Pulmonary artery endothelial cell (primary cell): ENCODE data around the gene PIP4K2A. TPM values are rescaled to one million over a fixed set of nuclear protein-coding genes. Genes with fewer than 3 reads are reported as not detected.
"Not testable (repeated sequence)": the region's sequence is repeated elsewhere in the genome, so short reads cannot be mapped to it uniquely, and the experiment has no call there.

Experiments used
- DNase-seq: peaks from one replicate; pipeline ENCODE4 v3.0.0-alpha.2; 2011; ENCODE audit warnings: low read depth, low spot score
- total RNA-seq: library from RNA; depleted of rRNA; stranded (reverse); fragments of >200 nt; gene quantifications from 2 replicates; pipeline ENCODE4 v1.2.3, GENCODE V29; 2014

Gene PIP4K2A
- total RNA-seq, 1 donor from 2014 or later: 18.4 TPM

DNA sequence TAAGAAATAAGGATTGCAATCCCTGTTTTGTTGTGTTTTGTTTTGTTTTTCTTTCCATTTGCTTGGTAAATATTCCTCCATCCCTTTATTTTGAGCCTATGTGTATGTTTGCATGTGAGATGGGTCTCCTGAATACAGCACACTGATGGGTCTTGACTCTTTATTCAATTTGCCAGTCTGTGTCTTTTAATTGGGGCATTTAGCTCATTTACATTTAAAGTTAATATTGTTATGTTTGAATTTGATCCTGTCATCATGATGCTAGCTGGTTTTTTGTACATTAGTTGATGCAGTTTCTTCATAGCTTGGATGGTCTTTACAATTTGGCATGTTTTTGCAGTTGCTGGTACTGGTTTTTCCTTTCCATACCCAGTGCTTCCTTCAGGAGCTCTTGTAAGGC, 190.0 kb downstream of the PIP4K2A start:
- DNase-seq: not testable (repeated sequence)

GRCh38 chr10:22520645-22521044, 193.7 kb downstream of the PIP4K2A start:
- not testable (repeated sequence) for DNase-seq

DNA sequence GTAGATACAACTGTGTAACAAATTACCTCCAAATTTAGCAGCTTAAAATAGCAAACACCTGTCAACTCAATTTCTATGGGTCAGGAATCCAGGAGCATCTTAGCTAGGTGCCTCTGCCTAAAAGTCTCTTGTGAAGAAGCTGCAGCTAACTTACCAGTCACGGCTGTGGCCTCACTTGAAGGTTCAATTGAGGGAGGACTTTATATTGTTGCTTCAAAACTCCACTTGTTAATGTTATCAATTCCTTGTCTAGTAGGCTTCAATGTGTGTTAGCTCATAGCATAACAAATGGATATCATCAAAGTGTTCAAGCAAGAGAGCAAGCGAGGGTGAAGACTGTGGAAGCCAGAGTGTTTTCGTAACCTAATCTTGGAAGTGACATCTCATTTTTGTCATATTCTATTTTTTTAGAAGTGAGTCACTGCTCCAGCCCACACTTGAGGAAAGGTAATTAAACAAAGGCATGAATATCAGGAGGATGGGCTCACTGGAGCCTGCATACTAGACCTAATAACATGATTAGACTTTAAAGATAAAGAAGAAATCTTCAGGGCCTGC, 196.1 kb downstream of the PIP4K2A start:
- no peak for DNase-seq

DNA sequence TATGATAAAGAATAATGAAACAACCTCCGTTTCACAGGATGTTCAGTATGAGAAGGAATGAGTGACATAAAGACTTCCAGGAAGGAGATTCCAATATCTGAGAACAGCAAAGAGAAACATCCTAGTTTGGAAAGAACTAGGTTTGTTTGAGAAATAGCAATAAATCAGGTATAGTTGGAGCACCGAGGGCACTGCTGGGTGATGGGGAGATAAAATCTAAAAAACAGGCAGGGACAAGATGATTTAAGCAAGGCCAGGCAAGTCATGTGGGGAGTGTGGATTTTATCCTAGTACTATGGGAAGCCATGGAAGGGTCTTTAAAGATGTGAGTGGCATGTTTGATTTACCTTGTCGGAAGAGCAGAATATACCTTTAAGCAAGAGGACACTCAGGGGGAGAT, 199.4 kb downstream of the PIP4K2A start:
- DNase-seq: no peak

GRCh38 chr10:22514414-22514758, 200.0 kb downstream of the PIP4K2A start:
- not testable (repeated sequence) for DNase-seq

GRCh38 chr10:22513483-22514413, 200.6 kb downstream of the PIP4K2A start:
- DNase-seq: not testable (repeated sequence)

DNA sequence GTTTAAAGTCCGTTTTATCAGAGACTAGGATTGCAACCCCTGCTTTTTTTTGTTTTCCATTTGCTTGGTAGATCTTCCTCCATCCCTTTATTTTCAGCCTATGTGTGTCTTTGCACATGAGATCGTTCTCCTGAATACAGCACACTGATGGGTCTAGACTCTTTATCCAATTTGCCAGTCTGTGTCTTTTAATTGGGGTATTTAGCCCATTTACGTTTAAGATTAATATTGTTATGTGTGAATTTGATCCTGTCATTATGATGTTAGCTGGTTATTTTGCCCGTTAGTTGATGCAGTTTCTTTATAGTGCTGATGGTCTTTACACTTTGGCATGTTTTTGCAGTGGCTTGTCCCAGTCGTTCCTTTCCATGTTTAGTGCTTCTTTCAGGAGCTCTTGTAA, 202.4 kb downstream of the PIP4K2A start:
- not testable (repeated sequence) for DNase-seq

GRCh38 chr10:22508214-22508613, 206.2 kb downstream of the PIP4K2A start:
- not testable (repeated sequence) for DNase-seq

GRCh38 chr10:22505911-22506685, 208.3 kb downstream of the PIP4K2A start:
- DNase-seq: no peak

DNA sequence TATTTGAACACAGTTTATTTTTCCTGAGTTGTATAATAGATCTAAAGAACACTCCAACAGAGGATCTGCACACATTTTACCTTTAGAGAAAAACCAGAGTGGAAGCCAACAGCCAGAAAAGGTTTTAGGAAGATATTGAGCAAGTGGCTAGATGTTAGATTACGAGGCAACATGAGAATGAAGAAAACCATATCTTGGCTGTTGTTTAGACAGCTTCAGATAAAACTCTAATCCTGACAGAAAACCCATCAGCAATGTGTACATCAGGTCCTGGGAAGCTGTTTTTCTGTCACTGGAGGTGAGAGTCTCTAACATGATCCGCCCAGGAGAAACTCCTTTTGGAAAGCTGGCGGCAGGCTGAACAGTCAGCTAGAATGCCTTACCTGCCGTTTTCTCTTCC, 209.6 kb downstream of the PIP4K2A start:
- no peak for DNase-seq

DNA sequence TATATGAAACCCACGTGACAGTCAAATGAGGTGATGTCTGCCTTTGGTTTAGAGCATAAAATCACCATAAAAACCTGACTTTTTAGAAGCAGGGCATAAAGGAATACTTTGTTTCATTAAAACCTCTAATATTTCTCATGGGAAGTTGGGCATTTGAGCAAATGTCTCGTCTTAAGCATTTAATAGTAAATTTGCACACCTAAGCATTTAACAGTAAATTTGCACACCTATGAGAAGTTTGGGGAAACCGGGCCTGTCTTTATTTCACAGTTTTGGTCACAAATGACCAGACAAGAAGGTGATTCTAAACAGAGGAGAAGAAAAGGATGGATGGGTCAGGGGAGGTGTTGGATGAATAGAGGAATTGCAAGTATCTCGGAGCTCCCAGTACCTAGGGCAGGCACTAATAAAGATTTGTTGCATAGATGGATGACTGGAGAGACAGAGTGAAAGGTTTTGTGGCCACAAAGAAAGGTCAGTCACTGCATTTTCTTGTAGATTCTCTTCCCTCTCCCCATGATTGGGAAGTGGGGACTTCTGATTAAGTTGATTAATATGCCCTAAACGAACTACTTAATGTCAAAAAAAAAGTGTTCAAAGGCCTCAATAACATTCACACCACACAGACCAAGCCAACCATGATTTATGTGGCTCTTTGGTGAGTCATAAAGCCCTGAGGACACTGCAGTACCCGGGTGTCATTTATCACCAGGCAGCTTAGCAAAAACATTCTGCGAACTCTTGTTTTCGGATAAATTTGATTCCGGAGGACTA, 210.9 kb downstream of the PIP4K2A start:
- no peak for DNase-seq

GRCh38 chr10:22501863-22502262, 212.5 kb downstream of the PIP4K2A start:
- DNase-seq: no peak

DNA sequence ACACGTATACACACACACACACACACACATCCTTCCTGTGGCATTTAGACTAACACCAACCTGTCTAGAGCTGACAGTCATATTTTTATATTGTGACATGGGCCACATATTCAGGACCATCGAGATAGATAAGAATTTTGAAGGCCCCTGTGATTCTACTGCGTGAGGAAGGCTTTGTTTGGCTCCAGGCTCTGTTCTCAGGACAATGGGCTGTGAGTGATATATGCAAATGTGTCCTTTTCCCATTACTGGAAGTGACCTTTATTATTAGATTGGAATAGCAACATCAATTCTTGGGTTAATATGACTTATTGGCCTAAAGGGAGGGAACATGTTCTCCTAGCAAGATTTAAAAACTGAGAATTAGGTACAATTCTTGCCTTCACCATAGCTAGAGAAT, 213.0 kb downstream of the PIP4K2A start:
- DNase-seq: no peak

DNA sequence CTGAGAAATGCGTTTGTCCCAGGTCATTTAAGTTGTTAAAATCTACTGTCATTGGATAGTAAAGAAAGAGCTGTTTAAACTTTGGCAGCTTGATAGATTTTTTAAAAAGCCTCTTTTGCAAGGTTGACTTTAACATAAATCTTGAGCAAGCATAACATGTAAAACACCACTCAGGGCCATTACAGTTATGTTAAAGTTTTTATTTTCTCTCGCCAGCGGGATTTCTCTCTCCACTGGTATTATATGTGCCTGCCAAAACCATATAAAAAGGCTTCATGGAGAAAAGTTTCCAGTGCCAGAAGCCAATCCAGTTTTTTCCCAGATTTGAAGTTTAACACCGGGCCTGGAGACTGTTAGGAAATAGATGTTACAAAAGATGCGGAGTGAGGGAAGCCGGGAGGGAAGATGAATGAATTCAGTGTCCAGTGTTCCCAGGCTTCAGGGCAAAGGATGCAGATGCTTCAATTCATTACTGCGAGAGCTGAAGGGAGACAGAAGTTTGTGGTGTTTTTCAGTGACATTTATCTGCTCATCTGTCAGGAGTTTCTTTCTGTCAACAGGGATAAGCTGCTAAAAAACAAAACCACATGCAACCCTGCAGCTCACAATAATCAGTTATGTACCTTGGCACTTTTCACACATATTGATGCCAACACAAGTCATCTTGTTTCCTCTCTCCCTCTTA, 213.6 kb downstream of the PIP4K2A start:
- DNase-seq: no peak

DNA sequence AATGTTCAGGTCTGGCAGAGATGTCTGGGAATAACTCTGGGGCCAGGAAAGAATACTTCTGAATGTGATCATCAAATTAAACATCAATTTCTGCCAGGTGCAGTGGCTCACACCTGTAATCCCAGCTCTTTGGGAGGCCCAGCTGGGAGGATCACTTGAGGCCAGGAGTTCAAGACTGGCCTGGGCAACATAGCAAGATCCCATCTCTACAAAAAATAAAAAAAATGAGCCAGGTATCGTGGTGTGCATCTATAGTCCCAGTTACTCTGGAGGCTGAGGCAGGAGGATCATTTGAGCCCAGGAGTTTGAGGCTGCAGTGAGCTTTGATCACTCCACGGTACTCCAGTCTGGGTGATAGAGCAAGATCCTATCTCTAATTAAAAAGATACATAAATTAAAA, 214.4 kb downstream of the PIP4K2A start:
- not testable (repeated sequence) for DNase-seq

GRCh38 chr10:22495396-22495795, 219.0 kb downstream of the PIP4K2A start:
- no peak for DNase-seq

DNA sequence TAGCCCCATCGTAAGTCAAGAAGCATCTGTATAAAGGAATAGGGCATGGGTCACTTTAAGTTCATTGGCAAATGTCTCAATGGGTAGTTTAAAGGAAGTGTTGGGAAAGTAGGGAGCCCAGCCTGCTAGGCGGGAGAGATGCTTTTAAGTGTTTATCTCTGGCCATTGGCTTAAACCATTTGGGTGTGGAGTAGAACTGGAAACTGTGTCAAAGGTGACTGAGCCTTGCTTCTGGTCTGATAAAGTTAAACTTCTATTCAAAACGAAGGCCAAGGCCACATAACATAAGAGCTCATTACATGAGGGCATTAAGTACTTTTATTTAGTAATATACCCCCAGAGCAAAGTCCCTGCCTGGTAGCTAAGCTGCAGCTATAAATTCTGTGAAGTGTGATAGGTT, 220.4 kb downstream of the PIP4K2A start:
- no peak for DNase-seq

DNA sequence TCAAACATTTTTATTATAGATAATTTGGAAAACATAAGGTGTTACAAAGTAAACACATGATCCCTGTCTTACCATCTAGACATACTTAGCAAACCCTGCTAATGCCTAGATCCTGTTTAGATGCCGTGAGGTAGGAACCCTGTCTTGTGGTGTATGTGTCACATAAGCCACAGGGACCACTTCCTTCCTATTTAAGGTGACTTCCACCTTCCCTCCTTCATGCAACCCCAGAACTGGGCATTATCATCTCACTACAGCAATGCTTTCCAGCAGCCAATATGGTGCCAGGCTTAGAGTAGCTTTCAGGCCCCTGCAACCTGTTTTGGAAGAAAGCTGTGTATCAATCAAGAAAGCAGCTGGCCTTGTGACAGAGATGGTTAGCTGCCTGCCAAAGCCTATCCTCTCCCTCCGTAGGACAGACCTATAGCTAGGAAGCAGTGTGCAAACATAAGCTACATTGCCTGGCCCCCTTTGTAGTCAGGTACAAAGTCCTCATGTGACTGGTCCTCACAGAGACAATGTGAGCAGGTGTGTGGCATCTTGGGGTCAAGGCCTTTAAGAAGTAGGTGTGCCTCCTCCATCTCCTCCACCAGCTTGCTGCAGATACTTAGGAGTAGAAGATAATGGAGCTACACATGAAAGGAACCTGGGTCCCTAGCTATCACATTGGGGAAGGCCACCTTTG, 222.3 kb downstream of the PIP4K2A start:
- no peak for DNase-seq

DNA sequence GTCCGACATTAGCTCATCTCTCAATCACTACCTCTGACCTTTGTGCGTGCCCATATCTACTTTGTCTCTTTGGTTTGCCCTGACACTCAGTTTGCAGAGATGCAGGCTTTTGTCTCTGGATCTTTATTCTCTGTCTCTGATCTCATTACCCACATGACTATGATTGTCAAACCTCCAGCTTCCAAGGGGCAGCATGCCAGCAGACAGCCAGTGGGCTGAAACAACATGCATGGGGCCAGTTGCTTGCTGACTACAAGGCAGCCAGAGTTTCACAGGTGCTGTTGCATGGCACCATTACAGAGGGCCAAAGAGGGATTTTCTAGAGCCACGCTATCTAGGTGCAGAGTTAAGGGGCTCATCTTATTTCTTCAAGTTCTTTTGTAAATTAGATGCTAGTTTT, 222.9 kb downstream of the PIP4K2A start:
- no peak for DNase-seq

GRCh38 chr10:22489975-22490374, 224.4 kb downstream of the PIP4K2A start:
- DNase-seq: no peak
